GM23338 (cell line): Measurements from ENCODE around the gene CANT1. TPM values are rescaled to one million over a fixed set of nuclear protein-coding genes. Genes with fewer than 3 reads are reported as not detected.

Source experiments
- NANOG ChIP-seq: IDR thresholded peaks from 2 replicates; pipeline ENCODE4 v1.6.1; 2016; ENCODE audit warnings: antibody characterized with exemption, borderline replicate concordance
- ZNF114 ChIP-seq: fragments of 250-450 bp; sonication (Bioruptor Pico); IDR thresholded peaks from 2 replicates; pipeline ENCODE4 v1.5.0; 2020; ENCODE audit warnings: mild to moderate bottlenecking, moderate library complexity
- polyA plus RNA-seq: library from polyadenylated mRNA; unstranded; fragments of >200 nt; fragmentation: Nextera tagmentation; extraction: Ambion mirVana; gene quantifications from 2 replicates; pipeline ENCODE4 v1.2.1, GENCODE V29; 2016
- total RNA-seq: library from RNA; depleted of rRNA; stranded (reverse); fragments of >200 nt; shearing (Covaris generic); gene quantifications from 2 replicates; pipeline ENCODE4 v1.2.3, GENCODE V29; 2014
- TF ChIP-seq, protein P1 (sequence below): fragments of 250-450 bp; sonication (Bioruptor Pico); IDR thresholded peaks from 2 replicates; pipeline ENCODE4 v1.5.0; 2020; ENCODE audit warnings: mild to moderate bottlenecking, moderate library complexity
- TF ChIP-seq, protein P2 (sequence below): IDR thresholded peaks from one replicate; pipeline ENCODE4 v1.6.1; 2018; ENCODE audit warnings: antibody characterized with exemption; ENCODE audit not compliant: unreplicated experiment

CANT1 gene
- total and polyA plus RNA-seq, 2 experiments from 2014 or later, result 5.9 to 38.8 TPM

DNA sequence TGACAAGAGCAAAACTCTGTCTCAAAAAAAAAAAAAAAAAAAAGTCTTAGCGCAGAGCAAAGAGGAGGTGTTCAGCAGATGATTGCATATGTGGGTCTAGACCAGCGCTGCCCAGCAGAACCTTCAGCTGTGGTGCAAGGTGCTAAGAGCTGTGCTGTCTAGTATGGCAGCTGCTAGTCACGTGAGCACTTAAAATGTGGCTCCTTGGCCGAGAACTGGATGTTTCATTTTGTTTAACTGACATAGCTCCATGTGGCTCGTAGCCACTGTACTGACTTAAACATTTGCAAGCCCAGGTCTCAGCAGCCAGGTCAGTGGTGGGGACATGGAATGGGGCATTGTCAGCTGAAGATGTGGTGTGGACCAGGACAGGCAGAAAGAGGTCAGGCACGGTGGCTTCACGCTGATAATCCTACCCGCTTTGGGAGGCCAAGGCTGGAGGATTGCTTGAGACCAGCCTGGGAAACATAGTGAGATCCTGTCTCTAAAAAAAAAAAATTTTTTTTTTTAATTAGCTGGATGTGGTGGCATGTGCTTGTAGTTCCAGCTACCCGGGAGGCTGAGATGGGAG is 23.6 kb upstream of the CANT1 start (continued):
- TF ChIP-seq, protein P1, sequence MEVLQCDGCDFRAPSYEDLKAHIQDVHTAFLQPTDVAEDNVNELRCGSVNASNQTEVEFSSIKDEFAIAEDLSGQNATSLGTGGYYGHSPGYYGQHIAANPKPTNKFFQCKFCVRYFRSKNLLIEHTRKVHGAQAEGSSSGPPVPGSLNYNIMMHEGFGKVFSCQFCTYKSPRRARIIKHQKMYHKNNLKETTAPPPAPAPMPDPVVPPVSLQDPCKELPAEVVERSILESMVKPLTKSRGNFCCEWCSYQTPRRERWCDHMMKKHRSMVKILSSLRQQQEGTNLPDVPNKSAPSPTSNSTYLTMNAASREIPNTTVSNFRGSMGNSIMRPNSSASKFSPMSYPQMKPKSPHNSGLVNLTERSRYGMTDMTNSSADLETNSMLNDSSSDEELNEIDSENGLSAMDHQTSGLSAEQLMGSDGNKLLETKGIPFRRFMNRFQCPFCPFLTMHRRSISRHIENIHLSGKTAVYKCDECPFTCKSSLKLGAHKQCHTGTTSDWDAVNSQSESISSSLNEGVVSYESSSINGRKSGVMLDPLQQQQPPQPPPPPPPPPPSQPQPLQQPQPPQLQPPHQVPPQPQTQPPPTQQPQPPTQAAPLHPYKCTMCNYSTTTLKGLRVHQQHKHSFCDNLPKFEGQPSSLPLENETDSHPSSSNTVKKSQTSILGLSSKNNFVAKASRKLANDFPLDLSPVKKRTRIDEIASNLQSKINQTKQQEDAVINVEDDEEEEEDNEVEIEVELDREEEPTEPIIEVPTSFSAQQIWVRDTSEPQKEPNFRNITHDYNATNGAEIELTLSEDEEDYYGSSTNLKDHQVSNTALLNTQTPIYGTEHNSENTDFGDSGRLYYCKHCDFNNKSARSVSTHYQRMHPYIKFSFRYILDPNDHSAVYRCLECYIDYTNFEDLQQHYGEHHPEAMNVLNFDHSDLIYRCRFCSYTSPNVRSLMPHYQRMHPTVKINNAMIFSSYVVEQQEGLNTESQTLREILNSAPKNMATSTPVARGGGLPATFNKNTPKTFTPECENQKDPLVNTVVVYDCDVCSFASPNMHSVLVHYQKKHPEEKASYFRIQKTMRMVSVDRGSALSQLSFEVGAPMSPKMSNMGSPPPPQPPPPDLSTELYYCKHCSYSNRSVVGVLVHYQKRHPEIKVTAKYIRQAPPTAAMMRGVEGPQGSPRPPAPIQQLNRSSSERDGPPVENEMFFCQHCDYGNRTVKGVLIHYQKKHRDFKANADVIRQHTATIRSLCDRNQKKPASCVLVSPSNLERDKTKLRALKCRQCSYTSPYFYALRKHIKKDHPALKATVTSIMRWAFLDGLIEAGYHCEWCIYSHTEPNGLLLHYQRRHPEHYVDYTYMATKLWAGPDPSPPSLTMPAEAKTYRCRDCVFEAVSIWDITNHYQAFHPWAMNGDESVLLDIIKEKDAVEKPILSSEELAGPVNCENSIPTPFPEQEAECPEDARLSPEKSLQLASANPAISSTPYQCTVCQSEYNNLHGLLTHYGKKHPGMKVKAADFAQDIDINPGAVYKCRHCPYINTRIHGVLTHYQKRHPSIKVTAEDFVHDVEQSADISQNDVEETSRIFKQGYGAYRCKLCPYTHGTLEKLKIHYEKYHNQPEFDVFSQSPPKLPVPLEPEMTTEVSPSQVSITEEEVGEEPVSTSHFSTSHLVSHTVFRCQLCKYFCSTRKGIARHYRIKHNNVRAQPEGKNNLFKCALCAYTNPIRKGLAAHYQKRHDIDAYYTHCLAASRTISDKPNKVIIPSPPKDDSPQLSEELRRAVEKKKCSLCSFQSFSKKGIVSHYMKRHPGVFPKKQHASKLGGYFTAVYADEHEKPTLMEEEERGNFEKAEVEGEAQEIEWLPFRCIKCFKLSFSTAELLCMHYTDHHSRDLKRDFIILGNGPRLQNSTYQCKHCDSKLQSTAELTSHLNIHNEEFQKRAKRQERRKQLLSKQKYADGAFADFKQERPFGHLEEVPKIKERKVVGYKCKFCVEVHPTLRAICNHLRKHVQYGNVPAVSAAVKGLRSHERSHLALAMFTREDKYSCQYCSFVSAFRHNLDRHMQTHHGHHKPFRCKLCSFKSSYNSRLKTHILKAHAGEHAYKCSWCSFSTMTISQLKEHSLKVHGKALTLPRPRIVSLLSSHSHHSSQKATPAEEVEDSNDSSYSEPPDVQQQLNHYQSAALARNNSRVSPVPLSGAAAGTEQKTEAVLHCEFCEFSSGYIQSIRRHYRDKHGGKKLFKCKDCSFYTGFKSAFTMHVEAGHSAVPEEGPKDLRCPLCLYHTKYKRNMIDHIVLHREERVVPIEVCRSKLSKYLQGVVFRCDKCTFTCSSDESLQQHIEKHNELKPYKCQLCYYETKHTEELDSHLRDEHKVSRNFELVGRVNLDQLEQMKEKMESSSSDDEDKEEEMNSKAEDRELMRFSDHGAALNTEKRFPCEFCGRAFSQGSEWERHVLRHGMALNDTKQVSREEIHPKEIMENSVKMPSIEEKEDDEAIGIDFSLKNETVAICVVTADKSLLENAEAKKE (CRISPR knock-in tag), result no peak
- TF ChIP-seq ZNF114 (CRISPR knock-in tag) (no peak), NANOG (no peak)
- TF ChIP-seq, protein P2, sequence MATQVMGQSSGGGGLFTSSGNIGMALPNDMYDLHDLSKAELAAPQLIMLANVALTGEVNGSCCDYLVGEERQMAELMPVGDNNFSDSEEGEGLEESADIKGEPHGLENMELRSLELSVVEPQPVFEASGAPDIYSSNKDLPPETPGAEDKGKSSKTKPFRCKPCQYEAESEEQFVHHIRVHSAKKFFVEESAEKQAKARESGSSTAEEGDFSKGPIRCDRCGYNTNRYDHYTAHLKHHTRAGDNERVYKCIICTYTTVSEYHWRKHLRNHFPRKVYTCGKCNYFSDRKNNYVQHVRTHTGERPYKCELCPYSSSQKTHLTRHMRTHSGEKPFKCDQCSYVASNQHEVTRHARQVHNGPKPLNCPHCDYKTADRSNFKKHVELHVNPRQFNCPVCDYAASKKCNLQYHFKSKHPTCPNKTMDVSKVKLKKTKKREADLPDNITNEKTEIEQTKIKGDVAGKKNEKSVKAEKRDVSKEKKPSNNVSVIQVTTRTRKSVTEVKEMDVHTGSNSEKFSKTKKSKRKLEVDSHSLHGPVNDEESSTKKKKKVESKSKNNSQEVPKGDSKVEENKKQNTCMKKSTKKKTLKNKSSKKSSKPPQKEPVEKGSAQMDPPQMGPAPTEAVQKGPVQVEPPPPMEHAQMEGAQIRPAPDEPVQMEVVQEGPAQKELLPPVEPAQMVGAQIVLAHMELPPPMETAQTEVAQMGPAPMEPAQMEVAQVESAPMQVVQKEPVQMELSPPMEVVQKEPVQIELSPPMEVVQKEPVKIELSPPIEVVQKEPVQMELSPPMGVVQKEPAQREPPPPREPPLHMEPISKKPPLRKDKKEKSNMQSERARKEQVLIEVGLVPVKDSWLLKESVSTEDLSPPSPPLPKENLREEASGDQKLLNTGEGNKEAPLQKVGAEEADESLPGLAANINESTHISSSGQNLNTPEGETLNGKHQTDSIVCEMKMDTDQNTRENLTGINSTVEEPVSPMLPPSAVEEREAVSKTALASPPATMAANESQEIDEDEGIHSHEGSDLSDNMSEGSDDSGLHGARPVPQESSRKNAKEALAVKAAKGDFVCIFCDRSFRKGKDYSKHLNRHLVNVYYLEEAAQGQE, result no peak
